Stimulated activated CD8-positive, alpha-beta memory T cell treated with anti-CD3 and anti-CD28 coated beads, Interleukin-7, amount 100 ng/mL, for 48 hours (primary cell): ENCODE measurements around the gene MT1B.

Experiments
- DNase-seq, 2 donors: peaks; one replicate each; pipeline ENCODE4 v3.0.0-alpha.2; 2020; ENCODE audit warnings: low read depth in 1 of 2; ENCODE audit errors: extremely low read depth in 1 of 2

Gene MT1B

GRCh38 chr16:56651586-56651985, at the start of gene MT1B:
Gene MT1B, plus strand, starts transcription at chr16:56651886. Its CDS starts 68 bp downstream, at chr16:56651954.
- no peak for DNase-seq

- no peak for DNase-seq
These were observed 48.1 kb upstream of the MT1B start for GRCh38 chr16:56603589-56603988.

- no peak for DNase-seq
These were observed 46.7 kb upstream of the MT1B start for GRCh38 chr16:56604966-56605365.

GRCh38 chr16:56605475-56605874, 46.2 kb upstream of the MT1B start:
- no peak for DNase-seq

GRCh38 chr16:56606071-56606475, 45.6 kb upstream of the MT1B start:
- no peak for DNase-seq

GRCh38 chr16:56606476-56607108, 45.1 kb upstream of the MT1B start:
- DNase-seq: no peak

GRCh38 chr16:56607109-56607618, 44.5 kb upstream of the MT1B start:
- no peak for DNase-seq

GRCh38 chr16:56607675-56608042, 44.0 kb upstream of the MT1B start:
- DNase-seq: no peak

GRCh38 chr16:56608043-56608875, 43.4 kb upstream of the MT1B start, which contains the start of gene MT2A:
Gene MT2A, plus strand, starts transcription at chr16:56608584. Its CDS starts 72 bp downstream, at chr16:56608656.
- peak; percentile 85 to 91 for DNase-seq

GRCh38 chr16:56608876-56609462, 42.7 kb upstream of the MT1B start:
- no peak for DNase-seq

- peak in 1 of 2 donors; percentile 76 for DNase-seq
These were observed 42.2 kb upstream of the MT1B start for GRCh38 chr16:56609463-56609921.

GRCh38 chr16:56610017-56610608, 41.6 kb upstream of the MT1B start:
- DNase-seq: peak; percentile 56 to 79

GRCh38 chr16:56610609-56611111, 41.0 kb upstream of the MT1B start:
- peak in 1 of 2 donors; percentile 54 for DNase-seq

- no peak for DNase-seq
These were observed 40.3 kb upstream of the MT1B start for GRCh38 chr16:56611281-56611833.

GRCh38 chr16:56613706-56614105, 38.0 kb upstream of the MT1B start:
- DNase-seq: no peak

GRCh38 chr16:56614549-56614991, 37.1 kb upstream of the MT1B start:
- peak in 1 of 2 donors; percentile 43 for DNase-seq

GRCh38 chr16:56615353-56615752, 36.3 kb upstream of the MT1B start:
- DNase-seq: no peak

GRCh38 chr16:56616608-56617211, 35.0 kb upstream of the MT1B start:
- no peak for DNase-seq

GRCh38 chr16:56617212-56618085, 34.2 kb upstream of the MT1B start:
- peak; percentile 41 to 63 for DNase-seq
